GM23338 (cell line): Measurements from ENCODE around the gene PGLYRP2. TPM values are rescaled to one million over a fixed set of nuclear protein-coding genes. Genes with fewer than 3 reads are reported as not detected.

Source experiments
- ATAC-seq: fragments of 200-7000 bp; cut with Tn5 transposase; 3 replicates; pipeline ENCODE4 v1.9.1; 2020
- DNase-seq: peaks from one replicate; pipeline ENCODE4 v3.0.0-alpha.2; 2015; ENCODE audit warnings: low spot score
- H2AFZ ChIP-seq: fragments of 200-600 bp; sonication (generic); 2 replicates; pipeline ENCODE4 v1.8.0; 2016; ENCODE audit warnings: antibody characterized with exemption, mild to moderate bottlenecking, moderate library complexity
- H3F3A ChIP-seq: fragments of 200-600 bp; sonication (generic); replicated peaks from 2 replicates; pipeline ENCODE4 v1.8.0; 2017; ENCODE audit warnings: antibody characterized with exemption, mixed run types, low read depth
- H3K27ac ChIP-seq: fragments of 200-600 bp; sonication (generic); 2 replicates; pipeline ENCODE4 v1.6.1; 2016; ENCODE audit warnings: low read depth
- H3K27me3 ChIP-seq: fragments of 200-600 bp; sonication (generic); 2 replicates; pipeline ENCODE4 v1.8.0; 2016; ENCODE audit warnings: mild to moderate bottlenecking, mixed run types, moderate library complexity; ENCODE audit not compliant: insufficient read depth
- H3K36me3 ChIP-seq: fragments of 200-600 bp; sonication (generic); 2 replicates; pipeline ENCODE4 v1.8.0; 2016; ENCODE audit warnings: mild to moderate bottlenecking; ENCODE audit not compliant: insufficient read depth
- H3K4me1 ChIP-seq: fragments of 200-600 bp; sonication (generic); 2 replicates; pipeline ENCODE4 v1.8.0; 2016; ENCODE audit warnings: mild to moderate bottlenecking, moderate library complexity; ENCODE audit not compliant: insufficient read depth
- H3K4me2 ChIP-seq: fragments of 200-600 bp; sonication (generic); 2 replicates; pipeline ENCODE4 v1.7.1; 2017; ENCODE audit warnings: mixed run types
- H3K4me3 ChIP-seq: fragments of 200-600 bp; sonication (generic); 2 replicates; pipeline ENCODE4 v1.6.1; 2016; ENCODE audit warnings: mixed run types
- H3K79me2 ChIP-seq: fragments of 200-600 bp; sonication (generic); replicated peaks from 2 replicates; pipeline ENCODE4 v1.8.0; 2017; ENCODE audit warnings: mild to moderate bottlenecking; ENCODE audit not compliant: insufficient read depth
- H3K9me2 ChIP-seq: fragments of 200-600 bp; sonication (generic); 2 replicates; pipeline ENCODE4 v1.8.0; 2017; ENCODE audit not compliant: insufficient read depth
- H4K20me1 ChIP-seq: fragments of 200-600 bp; sonication (generic); replicated peaks from 2 replicates; pipeline ENCODE4 v1.8.0; 2017; ENCODE audit warnings: mild to moderate bottlenecking; ENCODE audit not compliant: insufficient read depth
- H3K27ac Mint-ChIP-seq: 2 replicates; pipeline ENCODE4 v1.8.0; 2020; ENCODE audit warnings: inconsistent platforms, mild to moderate bottlenecking, moderate library complexity, mixed read lengths
- H3K27me3 Mint-ChIP-seq: 3 replicates; pipeline ENCODE4 v1.8.0; 2022; ENCODE audit warnings: low read depth, mild to moderate bottlenecking, moderate library complexity, mixed read lengths, inconsistent platforms; ENCODE audit not compliant: insufficient read depth, poor library complexity
- H3K36me3 Mint-ChIP-seq: 3 replicates; pipeline ENCODE4 v1.8.0; 2021; ENCODE audit warnings: low read depth, mild to moderate bottlenecking, inconsistent platforms, moderate library complexity, mixed read lengths
- H3K4me1 Mint-ChIP-seq: 3 replicates; pipeline ENCODE4 v1.8.0; 2020; ENCODE audit warnings: mild to moderate bottlenecking, inconsistent platforms, mixed read lengths
- H3K4me3 Mint-ChIP-seq: 3 replicates; pipeline ENCODE4 v1.8.0; 2021; ENCODE audit warnings: moderate library complexity, mild to moderate bottlenecking, inconsistent platforms, mixed read lengths
- H3K9me3 Mint-ChIP-seq: 3 replicates; pipeline ENCODE4 v1.8.0; 2020; ENCODE audit warnings: moderate library complexity, mild to moderate bottlenecking, inconsistent platforms, mixed read lengths
- CREB1 ChIP-seq: fragments of 250-450 bp; sonication (Bioruptor Pico); IDR thresholded peaks from 2 replicates; pipeline ENCODE4 v1.5.0; 2020; ENCODE audit warnings: low read depth, mild to moderate bottlenecking, moderate library complexity
- EZH2 ChIP-seq: fragments of 200-600 bp; sonication (generic); IDR thresholded peaks from one replicate; pipeline ENCODE4 v1.8.0; 2017; ENCODE audit warnings: antibody characterized with exemption, mild to moderate bottlenecking, low read depth; ENCODE audit not compliant: unreplicated experiment
- EZH2phosphoT487 ChIP-seq: fragments of 200-600 bp; sonication (generic); IDR thresholded peaks from one replicate; pipeline ENCODE4 v1.8.1; 2018; ENCODE audit warnings: antibody characterized with exemption; ENCODE audit not compliant: unreplicated experiment
- JUNB ChIP-seq: IDR thresholded peaks from one replicate; pipeline ENCODE4 v1.6.1; 2016; ENCODE audit warnings: antibody characterized with exemption; ENCODE audit not compliant: unreplicated experiment
- NANOG ChIP-seq: IDR thresholded peaks from 2 replicates; pipeline ENCODE4 v1.6.1; 2016; ENCODE audit warnings: antibody characterized with exemption, borderline replicate concordance
- STAT1 ChIP-seq: IDR thresholded peaks from one replicate; pipeline ENCODE4 v1.6.1; 2016; ENCODE audit warnings: antibody characterized with exemption; ENCODE audit not compliant: unreplicated experiment
- polyA plus RNA-seq: library from polyadenylated mRNA; unstranded; fragments of >200 nt; fragmentation: Nextera tagmentation; extraction: Ambion mirVana; gene quantifications from 2 replicates; pipeline ENCODE4 v1.2.1, GENCODE V29; 2016
- total RNA-seq: library from RNA; depleted of rRNA; stranded (reverse); fragments of >200 nt; shearing (Covaris generic); gene quantifications from 2 replicates; pipeline ENCODE4 v1.2.3, GENCODE V29; 2014
- TF ChIP-seq, protein P1 (sequence below): IDR thresholded peaks from 2 replicates; pipeline ENCODE4 v1.6.1; 2016; ENCODE audit warnings: antibody characterized with exemption
- TF ChIP-seq, protein P2 (sequence below), 2 experiments: fragments of 200-600 bp in 1 of 2; sonication (generic) in 1 of 2; conservative IDR thresholded peaks; 2 replicates each; pipeline versions ENCODE4 v1.5.1 to v1.6.1; 2016 to 2017; ENCODE audit warnings: antibody characterized with exemption in 2 of 2, low read depth in 2 of 2, mild to moderate bottlenecking in 2 of 2, moderate library complexity in 1 of 2
- TF ChIP-seq, protein P3 (sequence below): IDR thresholded peaks from one replicate; pipeline ENCODE4 v1.6.1; 2018; ENCODE audit warnings: antibody characterized with exemption; ENCODE audit not compliant: unreplicated experiment

The PGLYRP2 gene
- total and polyA plus RNA-seq, 2 experiments from 2014 or later, result not detected

DNA sequence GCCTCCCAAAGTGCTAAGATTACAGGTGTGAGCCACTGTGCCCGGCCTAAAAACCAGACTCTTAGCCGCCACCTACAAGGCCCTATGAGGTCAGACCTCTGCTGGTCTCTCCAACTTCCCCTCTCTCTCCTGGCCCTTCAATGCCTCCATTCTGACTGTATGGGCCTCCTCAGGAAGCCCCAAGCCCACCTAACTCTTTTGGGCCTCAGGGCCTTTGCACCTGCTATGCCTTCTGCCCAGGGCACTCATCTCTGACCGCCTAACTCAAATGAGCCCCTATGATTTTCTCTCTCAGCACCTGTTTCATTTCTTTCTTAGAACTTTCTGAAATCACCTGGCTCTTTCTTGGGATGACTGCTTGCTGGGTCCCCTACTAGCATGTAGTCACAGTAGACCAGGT is 36.0 kb downstream of the PGLYRP2 start:
- Histone ChIP-seq H3K4me1 (no peaks in the 10 kb centered on the region), H3K27ac (no peak overlapping the region), H3K79me2 (no peaks in the 10 kb centered on the region), H3K4me3 (no peak overlapping the region), H3K9me2 (no peaks in the 10 kb centered on the region), H3K27me3 (no peaks in the 10 kb centered on the region), H3K4me2 (no peak overlapping the region), H4K20me1 (no peaks in the 10 kb centered on the region), H2AFZ (no peak overlapping the region), H3K36me3 (no peaks in the 10 kb centered on the region), H3F3A (0 out of 2 replicates have a peak, but pooled peaks cover 2% of the 10 kb centered on the region)
- DNase-seq (no peak), ATAC-seq (no peak)
- Mint-ChIP-seq H3K36me3 (no peaks in the 10 kb centered on the region), H3K4me3 (no peak overlapping the region), H3K9me3 (no peaks in the 10 kb centered on the region), H3K27ac (no peak overlapping the region), H3K4me1 (peaks cover under 1% of the 10 kb centered on the region; the same call in 2 of the 3 replicates), H3K27me3 (peaks cover 3% of the 10 kb centered on the region)
- TF ChIP-seq EZH2phosphoT487 (no peak), CREB1 (CRISPR knock-in tag) (no peak), NANOG (no peak), STAT1 (no peak), JUNB (no peak), EZH2 (no peak)
- TF ChIP-seq, protein P1, sequence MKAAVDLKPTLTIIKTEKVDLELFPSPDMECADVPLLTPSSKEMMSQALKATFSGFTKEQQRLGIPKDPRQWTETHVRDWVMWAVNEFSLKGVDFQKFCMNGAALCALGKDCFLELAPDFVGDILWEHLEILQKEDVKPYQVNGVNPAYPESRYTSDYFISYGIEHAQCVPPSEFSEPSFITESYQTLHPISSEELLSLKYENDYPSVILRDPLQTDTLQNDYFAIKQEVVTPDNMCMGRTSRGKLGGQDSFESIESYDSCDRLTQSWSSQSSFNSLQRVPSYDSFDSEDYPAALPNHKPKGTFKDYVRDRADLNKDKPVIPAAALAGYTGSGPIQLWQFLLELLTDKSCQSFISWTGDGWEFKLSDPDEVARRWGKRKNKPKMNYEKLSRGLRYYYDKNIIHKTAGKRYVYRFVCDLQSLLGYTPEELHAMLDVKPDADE, result no peak
- TF ChIP-seq, protein P2, sequence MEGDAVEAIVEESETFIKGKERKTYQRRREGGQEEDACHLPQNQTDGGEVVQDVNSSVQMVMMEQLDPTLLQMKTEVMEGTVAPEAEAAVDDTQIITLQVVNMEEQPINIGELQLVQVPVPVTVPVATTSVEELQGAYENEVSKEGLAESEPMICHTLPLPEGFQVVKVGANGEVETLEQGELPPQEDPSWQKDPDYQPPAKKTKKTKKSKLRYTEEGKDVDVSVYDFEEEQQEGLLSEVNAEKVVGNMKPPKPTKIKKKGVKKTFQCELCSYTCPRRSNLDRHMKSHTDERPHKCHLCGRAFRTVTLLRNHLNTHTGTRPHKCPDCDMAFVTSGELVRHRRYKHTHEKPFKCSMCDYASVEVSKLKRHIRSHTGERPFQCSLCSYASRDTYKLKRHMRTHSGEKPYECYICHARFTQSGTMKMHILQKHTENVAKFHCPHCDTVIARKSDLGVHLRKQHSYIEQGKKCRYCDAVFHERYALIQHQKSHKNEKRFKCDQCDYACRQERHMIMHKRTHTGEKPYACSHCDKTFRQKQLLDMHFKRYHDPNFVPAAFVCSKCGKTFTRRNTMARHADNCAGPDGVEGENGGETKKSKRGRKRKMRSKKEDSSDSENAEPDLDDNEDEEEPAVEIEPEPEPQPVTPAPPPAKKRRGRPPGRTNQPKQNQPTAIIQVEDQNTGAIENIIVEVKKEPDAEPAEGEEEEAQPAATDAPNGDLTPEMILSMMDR (conservative IDR thresholded peaks at IDR 0.05; ENCODE audit: low read depth in 2 of 2), result no peak
- TF ChIP-seq, protein P3, sequence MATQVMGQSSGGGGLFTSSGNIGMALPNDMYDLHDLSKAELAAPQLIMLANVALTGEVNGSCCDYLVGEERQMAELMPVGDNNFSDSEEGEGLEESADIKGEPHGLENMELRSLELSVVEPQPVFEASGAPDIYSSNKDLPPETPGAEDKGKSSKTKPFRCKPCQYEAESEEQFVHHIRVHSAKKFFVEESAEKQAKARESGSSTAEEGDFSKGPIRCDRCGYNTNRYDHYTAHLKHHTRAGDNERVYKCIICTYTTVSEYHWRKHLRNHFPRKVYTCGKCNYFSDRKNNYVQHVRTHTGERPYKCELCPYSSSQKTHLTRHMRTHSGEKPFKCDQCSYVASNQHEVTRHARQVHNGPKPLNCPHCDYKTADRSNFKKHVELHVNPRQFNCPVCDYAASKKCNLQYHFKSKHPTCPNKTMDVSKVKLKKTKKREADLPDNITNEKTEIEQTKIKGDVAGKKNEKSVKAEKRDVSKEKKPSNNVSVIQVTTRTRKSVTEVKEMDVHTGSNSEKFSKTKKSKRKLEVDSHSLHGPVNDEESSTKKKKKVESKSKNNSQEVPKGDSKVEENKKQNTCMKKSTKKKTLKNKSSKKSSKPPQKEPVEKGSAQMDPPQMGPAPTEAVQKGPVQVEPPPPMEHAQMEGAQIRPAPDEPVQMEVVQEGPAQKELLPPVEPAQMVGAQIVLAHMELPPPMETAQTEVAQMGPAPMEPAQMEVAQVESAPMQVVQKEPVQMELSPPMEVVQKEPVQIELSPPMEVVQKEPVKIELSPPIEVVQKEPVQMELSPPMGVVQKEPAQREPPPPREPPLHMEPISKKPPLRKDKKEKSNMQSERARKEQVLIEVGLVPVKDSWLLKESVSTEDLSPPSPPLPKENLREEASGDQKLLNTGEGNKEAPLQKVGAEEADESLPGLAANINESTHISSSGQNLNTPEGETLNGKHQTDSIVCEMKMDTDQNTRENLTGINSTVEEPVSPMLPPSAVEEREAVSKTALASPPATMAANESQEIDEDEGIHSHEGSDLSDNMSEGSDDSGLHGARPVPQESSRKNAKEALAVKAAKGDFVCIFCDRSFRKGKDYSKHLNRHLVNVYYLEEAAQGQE, result no peak
